ENCODE results near the gene NKX3-2. TPM values are rescaled to one million over a fixed set of nuclear protein-coding genes. Genes with fewer than 3 reads are reported as not detected.

The NKX3-2 gene
- total and polyA plus RNA-seq, 9 of the 15 experiments (the other 6 are each of a cell fraction or from before 2014, with no cell fraction given): 0.03 to 0.81 (median 0.27) TPM; not detected in 1

DNA sequence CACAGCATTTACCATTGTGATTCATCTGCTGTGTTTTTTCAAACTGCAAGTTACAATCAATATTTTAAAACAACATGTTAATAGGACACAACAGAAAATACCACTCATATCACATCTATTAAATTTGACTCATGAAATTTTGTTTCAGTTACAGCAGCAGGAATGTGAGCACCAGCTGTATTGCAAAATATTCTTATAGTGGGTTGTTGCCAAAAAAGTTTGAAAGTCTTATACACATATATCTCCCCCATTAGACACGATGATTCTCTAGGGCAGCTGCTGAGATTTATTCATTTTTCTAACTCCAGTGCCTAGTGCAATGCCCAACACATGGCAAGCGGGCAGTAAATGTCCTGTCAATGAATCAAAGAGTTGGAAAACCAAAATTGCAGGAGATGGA, 26.6 kb upstream of the NKX3-2 start (continued):
- TF ChIP-seq POU5F1 (IDR thresholded peaks at IDR 0.05; ENCODE audit: borderline replicate concordance, low read depth, low read length, partially characterized antibody): no peak
- TF ChIP-seq, protein P1, sequence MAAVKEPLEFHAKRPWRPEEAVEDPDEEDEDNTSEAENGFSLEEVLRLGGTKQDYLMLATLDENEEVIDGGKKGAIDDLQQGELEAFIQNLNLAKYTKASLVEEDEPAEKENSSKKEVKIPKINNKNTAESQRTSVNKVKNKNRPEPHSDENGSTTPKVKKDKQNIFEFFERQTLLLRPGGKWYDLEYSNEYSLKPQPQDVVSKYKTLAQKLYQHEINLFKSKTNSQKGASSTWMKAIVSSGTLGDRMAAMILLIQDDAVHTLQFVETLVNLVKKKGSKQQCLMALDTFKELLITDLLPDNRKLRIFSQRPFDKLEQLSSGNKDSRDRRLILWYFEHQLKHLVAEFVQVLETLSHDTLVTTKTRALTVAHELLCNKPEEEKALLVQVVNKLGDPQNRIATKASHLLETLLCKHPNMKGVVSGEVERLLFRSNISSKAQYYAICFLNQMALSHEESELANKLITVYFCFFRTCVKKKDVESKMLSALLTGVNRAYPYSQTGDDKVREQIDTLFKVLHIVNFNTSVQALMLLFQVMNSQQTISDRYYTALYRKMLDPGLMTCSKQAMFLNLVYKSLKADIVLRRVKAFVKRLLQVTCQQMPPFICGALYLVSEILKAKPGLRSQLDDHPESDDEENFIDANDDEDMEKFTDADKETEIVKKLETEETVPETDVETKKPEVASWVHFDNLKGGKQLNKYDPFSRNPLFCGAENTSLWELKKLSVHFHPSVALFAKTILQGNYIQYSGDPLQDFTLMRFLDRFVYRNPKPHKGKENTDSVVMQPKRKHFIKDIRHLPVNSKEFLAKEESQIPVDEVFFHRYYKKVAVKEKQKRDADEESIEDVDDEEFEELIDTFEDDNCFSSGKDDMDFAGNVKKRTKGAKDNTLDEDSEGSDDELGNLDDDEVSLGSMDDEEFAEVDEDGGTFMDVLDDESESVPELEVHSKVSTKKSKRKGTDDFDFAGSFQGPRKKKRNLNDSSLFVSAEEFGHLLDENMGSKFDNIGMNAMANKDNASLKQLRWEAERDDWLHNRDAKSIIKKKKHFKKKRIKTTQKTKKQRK (IDR thresholded peaks at IDR 0.05; ENCODE audit: borderline replicate concordance, low read depth, low read length): no peak
- TF ChIP-seq TCFL5 (CRISPR knock-in tag; conservative IDR thresholded peaks at IDR 0.05): no peak
- TF ChIP-seq TAF7 (tag; IDR thresholded peaks at IDR 0.05): no peak
- TF ChIP-seq LARP7 (IDR thresholded peaks at IDR 0.05): no peak
- no peak for TF ChIP-seq ILF3 (IDR thresholded peaks at IDR 0.05; ENCODE audit: borderline replicate concordance)
- no peak for TF ChIP-seq HCFC1 (IDR thresholded peaks at IDR 0.05; ENCODE audit: low read depth, low read length)

GRCh38 chr4:13567125-13567524, 22.8 kb upstream of the NKX3-2 start:
- no peak overlapping the region for H3K27ac ChIP-seq (ENCODE audit: extremely low read depth, low read depth, low read length)
- H3K9me1 ChIP-seq (ENCODE audit: control insufficient read depth, insufficient read depth, low read length): no peaks in the 10 kb centered on the region
- TF ChIP-seq MNT (conservative IDR thresholded peaks at IDR 0.05) (no peak), EP400 (IDR thresholded peaks at IDR 0.05) (no peak)
- no peak for DNase-seq (ENCODE audit: extremely low read depth in 1 of 4, low spot score in 3 of 4)
- no peaks in the 10 kb centered on the region for H3K9me3 ChIP-seq (replicated peaks; ENCODE audit: control insufficient read depth, insufficient read depth, low read depth, low read length)
- no peaks in the 10 kb centered on the region for H3K79me2 ChIP-seq (ENCODE audit: control insufficient read depth, insufficient read depth, low read length)
- no peak overlapping the region for H3K4me3 ChIP-seq
- no peak overlapping the region for H2AFZ ChIP-seq (ENCODE audit: low read depth, low read length)
- no peaks in the 10 kb centered on the region for H3K4me1 ChIP-seq (replicated peaks in 1 of 2; ENCODE audit: control insufficient read depth in 2 of 2, insufficient read depth in 2 of 2, low read length in 2 of 2)
- no peaks in the 10 kb centered on the region for H4K20me1 ChIP-seq (replicated peaks; ENCODE audit: control insufficient read depth, insufficient read depth, low read length)
- no peak for FAIRE-seq
- in situ Hi-C loops (cut with MboI) (no loop called here), intact Hi-C loops (cut with micrococcal nuclease) (no loop called here)
- ChIA-PET POLR2A (no interaction called here), CTCF (ENCODE audit: low intra/inter-chr PET ratio) (no interaction called here)
- no TSS peak for BruUV-seq (replicated peaks)
- WGBS (ENCODE audit: insufficient coverage, low coverage, missing lambda C conversion rate): 55% methylated on average over 5 of the region's 5 CpGs
- H3K9ac ChIP-seq (ENCODE audit: insufficient read depth in 1 of 2, low read depth in 2 of 2, low read length in 2 of 2): no peak overlapping the region
- ATAC-seq: peak; percentile 44
- no peaks in the 10 kb centered on the region for H3K27me3 ChIP-seq (ENCODE audit: control insufficient read depth in 2 of 2, insufficient read depth in 2 of 2, low read length in 2 of 2)
- peaks cover 26% of the 10 kb centered on the region; the same call in 1 of the 3 replicates for H3K36me3 ChIP-seq (ENCODE audit: control insufficient read depth, insufficient read depth, low read length)
- no peak overlapping the region for H3K4me2 ChIP-seq (ENCODE audit: insufficient read depth, low read length)
